NOMO-1 treated with DMSO at 0.1 percent for 48 hours (cell line): Measurements from ENCODE around the gene ACTG2.
A peak's percentile ranks its signal among the peaks of the same experiment; 100 is the strongest.

ENCODE experiments used
- DNase-seq: peaks from one replicate; lab custom pipeline; 2025; ENCODE audit not compliant: unreplicated experiment; lab: John Stamatoyannopoulos, UW

ACTG2 gene

DNA sequence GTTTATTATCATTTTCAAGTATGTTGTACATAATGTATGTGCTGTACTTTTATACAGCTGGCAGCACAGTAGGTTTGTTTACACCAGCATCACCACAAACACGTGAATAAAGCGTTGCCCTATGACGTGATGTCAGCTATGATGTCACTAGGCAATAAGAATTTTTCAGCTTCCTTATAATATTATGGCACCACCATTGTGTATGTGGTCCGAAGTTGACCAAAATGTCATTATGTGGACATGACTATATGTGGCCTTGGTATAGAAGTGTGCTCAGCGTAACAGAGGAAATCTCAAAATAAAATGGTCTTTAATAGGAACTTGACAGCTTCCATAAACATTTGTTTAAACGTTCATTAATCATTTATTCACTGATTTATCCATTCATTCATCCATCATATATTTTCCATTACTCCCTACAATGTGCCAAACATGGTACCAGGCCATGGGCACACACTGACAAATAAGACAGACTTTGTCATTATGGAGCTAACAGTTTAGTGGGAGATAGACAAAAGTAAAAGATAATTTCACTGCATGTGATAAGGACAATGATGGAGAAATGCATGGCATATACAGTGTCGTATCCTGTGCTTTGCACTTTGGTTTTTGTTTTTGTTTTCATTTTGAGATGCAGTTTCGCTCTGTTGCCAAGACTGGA, 18.9 kb downstream of the ACTG2 start:
- no peak for DNase-seq

DNA sequence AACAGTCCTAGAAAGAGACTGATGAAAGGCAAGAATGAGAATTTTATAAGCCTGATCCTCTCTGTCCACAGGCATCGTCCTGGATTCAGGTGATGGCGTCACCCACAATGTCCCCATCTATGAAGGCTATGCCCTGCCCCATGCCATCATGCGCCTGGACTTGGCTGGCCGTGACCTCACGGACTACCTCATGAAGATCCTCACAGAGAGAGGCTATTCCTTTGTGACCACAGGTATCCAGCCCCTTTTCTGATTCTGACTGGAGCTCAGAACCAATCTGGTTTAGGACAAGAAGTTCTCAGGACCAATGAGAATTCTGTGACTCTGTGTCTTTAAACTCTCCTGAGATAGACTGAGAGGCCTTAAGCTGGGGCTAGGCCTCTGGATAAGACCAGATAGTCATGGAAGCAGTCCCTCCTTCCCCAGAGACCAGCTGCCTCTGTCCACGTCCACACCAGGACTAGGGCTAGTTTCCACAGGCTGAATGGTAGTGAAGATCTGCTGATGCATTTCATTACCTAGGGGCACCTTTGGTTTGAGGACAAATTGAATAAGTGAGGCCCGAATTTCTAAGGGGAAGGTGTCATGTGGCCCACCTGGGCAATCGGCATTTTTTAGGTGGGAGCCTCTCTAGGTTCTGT, 20.7 kb downstream of the ACTG2 start:
- no peak for DNase-seq

DNA sequence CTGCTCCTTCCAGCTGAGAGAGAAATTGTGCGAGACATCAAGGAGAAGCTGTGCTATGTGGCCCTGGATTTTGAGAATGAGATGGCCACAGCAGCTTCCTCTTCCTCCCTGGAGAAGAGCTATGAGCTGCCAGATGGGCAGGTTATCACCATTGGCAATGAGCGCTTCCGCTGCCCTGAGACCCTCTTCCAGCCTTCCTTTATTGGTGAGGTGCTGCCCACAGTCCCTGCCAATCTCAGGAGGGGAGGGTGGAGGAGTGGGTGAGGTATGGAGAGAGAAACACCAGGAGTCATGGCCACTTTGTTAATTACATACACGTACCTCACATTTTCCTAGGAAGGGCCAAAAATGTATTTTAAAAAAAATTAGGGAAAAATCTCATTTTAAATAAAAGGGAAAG, 21.9 kb downstream of the ACTG2 start:
- no peak for DNase-seq

DNA sequence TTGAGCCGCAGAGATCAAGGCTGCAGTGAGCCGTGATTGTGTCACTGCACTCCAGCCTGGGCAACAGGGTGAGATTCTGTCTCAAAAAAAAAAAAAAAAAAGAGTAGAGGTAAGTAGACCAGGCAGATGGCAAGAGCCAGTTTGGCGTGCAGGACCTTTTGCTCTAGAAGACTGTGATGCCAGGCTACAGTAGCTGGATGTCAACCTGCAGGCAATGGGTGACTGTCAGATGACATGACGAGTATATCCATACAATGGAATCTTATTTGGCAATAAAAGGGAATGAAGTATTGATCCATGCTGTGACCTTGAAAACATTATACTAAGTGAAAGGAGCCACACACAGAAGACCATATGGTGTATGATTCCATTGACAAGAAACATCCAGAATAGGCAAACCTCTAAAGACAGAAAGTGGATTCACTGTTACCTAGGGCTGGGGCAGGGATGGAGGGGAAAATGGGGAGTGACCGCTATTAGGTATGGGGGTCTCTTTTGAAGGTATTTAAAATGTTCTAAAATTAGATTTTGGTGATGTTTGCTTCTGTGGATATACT, 22.7 kb downstream of the ACTG2 start:
- DNase-seq: no peak

DNA sequence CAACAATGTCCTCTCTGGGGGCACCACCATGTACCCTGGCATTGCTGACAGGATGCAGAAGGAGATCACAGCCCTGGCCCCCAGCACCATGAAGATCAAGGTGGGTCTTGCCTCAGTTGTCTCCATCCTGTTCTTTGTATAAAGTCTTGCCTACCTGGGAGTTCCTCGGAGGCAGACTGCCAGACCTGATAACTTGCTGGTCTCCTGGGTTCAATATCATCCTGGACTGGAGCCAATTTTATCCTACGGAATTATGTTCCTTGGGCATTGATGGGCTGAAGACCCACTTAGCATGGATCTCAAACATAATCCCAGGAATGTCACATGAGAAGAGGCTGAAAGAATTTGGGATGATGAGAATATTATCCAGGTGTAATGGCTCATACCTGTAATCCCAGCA, 23.9 kb downstream of the ACTG2 start:
- no peak for DNase-seq

DNA sequence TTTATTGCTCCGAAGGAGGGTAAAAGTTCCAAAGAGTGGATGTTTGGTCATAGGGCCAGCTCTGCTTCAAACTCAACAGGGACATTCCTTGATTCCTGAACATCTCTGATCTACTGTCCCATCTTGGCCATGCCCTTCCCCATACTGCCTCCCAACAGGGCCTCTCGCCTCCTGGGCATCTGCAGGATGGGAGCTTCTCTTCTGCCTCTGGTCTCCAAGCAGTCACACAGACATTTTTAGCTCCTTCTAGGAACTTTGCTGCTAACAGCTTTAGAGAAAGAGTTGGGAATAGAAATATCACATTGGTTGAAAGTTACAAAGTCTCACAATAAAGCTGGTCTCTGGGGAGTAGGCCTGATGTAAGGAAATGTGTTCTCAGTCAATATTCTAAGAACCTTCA, 24.5 kb downstream of the ACTG2 start:
- no peak for DNase-seq

DNA sequence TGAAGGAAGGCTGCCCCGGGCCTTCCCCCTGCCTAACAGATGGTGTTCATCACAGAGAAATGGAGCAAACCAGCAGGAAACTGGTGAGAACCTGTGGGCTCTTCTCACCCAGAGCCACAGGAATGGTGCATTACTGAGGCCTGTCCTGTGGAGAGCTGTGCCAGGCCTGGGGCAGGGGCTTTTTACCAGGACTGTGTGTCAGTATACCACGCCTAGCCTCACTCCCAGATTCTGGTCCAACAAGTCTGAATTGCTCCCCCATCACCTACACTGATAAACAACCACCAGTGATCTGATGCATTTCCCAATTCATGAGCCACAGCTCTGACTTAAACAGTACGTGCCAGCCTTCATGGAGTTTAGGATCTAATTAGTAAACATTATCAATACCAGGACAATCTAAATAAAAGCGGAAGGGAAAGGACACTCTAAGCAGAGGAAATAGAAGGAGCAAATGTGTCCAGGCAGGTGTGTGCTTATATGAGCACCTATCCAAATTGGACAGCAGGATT, 24.9 kb downstream of the ACTG2 start:
- DNase-seq: no peak

DNA sequence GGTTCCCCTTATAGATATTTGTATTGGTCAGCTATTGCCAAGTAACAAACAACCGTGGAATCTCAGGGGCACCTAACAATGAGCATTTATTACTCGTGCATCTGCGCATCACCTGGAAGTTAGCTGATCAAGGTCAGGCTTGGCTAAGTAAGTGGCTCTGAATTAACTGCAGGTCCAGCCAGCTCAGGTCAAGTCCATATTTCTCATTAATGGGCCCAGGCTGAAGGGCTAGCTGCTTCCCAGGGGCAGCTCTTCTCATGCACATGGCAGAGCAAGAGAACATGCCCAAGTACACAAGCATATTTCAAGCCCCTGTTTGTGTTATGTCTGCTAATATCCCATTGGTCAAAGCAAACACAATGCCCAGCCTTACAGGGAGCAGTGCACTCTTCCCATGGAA, 26.0 kb downstream of the ACTG2 start:
- no peak for DNase-seq

DNA sequence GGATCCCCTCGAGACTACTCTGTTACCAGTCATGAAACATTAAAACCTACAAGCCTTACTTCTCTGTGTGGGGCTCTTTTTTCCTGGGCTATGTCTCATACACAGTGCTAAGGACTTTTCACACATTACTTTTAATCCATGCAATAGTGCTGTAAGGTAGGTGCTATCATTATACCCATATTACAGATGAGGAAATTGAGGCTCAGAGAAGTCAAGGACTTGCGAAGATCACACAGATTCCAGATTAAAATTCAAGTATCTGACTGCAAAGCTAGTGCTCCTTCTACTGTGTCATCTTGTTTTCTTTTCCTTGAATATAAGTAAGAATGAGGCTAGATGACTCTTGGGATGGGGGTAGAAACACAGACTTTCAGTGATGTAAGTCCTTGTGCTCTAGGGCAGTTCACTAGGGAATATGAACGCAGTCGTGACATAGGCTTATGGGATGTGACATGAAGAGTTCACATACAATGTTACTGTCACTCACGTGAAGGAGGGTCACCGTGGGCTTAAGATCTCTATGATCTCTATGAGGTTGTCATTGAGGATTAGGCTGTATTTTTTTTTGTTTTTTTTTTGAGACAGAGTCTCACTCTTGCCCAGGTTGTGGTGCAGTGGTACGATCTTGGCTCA, 26.9 kb downstream of the ACTG2 start:
- no peak for DNase-seq

DNA sequence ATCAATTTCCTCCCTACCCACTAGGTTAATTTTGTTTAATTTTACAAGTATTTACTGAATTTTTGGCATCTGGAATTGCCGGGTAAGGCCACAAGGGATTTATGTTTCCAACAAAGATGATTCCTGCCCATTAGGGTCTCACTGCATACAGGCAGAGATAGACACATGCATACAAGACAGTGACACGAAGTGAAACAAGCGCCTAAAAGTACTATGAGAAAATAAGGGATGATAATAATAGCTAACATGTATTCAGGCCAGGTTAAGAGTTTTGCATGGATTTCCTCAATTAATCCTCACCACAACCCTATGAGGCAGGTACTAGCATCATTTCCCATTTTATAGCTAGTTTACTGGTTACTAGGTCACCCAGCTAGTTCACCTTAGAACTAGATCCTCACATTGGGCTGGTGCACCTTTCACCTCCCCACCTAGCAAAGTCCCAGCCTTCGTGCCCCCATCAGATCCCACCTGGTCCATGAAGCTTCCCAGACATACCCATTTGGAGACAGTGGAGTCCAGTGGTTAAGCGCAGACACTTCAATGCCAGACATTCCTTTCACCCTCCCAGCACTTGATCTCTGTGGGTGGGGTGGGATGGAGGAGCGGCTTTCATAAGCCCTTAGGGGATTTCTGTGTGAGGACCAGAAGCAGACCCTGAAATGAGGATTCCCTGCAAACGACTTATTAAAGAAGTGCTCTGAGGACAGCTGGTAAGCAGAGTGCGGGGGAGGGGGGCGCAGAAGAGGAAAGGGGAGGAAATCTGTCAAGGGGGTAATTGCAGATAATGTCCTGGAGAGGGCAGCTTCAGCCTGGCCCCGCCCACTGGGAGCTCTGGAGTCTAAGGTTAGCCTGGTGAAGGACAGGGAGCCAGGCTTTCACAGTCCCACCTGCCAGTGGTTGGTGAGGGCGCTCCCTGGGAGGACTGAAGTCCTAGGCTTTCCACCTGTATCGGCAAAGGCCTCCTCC, 28.1 kb downstream of the ACTG2 start:
- peak; percentile 30 for DNase-seq

DNA sequence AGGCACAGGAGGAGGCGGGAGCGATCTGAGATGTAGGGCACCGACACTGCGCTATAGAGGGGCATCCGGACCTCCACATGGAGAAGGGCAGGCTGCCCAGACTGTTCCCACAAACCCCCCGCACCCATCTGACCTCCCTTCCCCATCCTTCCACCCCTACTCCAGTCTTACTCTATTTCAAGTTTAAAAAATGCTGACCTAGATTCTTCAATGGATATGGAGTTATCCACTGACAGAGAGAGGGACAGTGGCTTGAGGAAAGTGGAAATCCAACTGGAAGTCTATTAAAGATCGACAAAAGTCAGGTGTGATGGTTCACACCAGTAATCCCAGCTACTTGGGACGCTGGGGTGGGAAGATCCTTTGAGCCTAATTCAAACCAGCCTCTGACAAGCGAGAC, 28.8 kb downstream of the ACTG2 start:
- no peak for DNase-seq

DNA sequence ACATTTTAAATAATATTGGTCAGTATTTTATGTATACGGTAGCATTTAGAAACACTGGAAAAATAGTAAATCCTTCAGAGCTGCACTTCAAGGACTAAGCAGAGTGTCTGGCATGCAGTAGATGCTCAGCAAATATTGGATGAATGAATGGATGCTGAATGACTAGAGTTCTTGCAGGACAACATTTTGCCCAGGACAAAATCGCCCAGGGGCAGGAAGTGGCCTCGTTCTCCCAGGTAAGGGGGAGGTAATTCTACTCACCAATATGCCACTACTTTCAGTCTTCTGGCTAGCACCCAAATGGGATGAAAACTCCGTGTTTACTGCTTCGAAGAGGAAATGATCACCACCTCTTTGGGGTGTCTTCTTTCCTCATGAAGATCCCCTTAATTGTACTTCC, 29.9 kb downstream of the ACTG2 start:
- DNase-seq: no peak

DNA sequence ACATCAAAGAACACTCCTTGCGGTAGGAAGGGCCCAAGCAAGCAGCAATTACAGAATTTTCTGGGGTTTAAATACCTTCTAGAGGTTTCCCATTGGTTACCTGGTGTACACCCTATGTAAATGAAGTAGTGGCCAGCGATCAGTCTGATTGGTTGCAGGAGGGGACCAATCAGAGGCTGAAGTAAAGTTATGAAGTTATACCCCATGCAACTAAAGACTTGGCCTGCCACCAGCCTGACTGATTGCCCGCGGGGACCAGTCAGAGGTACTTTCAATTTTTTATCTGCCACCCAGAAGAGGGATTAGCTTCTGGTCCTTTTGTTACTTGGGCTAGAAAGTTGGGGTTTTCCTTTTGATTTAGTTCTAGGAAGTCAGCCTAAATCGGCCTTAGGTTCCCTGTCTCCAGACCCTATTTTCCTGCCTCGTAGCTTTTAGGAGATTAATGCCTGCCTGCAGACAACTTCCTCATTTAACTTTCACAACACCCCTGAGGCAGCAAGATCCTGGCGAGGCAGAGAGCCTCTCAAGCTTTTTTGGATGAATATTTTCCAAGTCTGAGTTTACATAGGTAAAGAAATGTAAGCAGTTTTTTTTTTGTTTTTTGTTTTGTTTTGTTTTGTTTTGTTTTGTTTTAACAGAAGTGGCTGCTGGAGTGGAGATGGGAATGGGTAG, 32.4 kb downstream of the ACTG2 start:
- peak; percentile 30 for DNase-seq

DNA sequence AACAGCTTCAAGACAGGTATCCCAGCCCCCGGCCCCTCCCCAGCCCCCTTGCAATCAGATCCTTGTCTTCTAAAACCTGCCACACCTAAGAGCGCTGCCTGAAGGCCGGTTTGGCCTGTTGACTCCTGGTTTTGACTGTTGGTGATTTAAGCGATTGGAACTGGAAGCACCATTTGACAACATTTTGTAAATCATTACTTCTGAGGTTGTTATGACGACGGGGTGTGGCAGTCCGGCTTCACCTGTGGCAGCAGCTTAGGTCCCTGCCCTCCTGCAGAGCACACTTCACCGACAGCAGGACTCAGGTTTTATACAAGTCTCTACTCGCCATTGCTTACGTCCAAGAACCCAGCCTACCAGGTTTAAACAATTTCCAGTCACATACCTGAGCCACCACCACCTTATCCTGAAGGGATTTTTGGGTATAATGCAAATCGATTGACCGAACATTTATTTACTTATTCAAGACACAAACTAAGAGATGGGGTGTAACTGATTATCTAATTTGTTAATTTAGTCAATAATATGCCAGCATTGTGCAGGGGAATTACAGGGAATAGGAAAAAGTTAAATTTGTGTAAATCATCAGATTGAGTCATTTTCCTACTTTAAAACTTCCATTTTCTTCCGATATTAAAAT, 33.2 kb downstream of the ACTG2 start:
- no peak for DNase-seq

DNA sequence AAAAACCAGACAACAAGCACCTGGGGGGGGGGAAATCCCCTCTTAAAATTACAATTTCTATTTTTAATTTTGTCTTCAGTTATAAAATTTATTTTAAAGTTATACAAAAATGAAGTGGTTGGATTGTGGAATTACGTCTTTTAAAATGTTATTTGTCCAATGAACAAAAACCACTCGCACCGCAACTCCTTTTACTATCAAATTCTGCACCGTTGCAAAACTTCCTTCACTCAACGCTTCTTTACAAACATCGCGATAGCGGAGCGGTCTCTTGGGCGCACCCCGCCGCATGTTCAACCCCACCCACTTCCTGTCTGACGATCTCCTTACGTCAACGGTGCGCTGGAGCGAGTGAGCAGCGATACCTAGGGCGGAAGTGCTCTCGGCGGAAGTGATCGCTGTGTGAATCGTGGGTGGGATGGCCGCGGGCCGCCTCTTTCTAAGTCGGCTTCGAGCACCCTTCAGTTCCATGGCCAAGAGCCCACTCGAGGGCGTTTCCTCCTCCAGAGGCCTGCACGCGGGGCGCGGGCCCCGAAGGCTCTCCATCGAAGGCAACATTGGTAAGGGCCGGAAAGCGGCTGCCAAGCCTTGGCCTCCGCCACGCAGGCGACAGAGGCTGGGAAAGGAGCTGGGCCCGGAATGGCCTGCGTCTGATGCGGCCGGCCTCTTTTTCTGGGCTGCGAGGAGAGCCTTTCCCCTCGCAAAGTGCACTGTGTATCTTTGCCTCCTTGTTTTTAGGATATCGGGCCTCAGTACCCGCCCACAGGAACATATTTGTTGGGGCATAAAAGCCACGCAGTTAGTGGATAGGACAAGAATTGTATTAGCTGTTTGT, 33.9 kb downstream of the ACTG2 start, which contains the start of gene DGUOK:
TSS of gene DGUOK (plus strand) at position 388 of the 835 bp plus-strand sequence. CDS start at position 419, 31 bp downstream.
- DNase-seq: peak; percentile 99

DNA sequence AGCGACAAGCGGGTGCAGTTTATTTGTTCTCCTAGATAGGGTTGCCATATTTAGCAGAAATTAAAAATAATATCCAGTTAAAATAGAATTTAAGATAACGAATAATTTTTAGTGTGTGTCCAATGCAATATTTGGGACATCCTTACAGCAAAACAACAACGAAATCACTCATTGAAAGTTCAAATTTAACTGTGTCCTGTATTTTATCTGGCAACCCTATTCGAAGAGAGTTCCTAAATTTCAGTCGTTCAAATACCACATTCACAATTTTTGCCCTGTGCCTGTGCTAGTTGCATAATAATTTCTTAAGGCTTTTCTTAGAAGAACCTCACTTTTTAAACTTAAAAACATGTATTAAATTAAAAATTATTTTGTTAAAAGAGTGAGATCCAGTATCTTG, 34.5 kb downstream of the ACTG2 start:
- DNase-seq: no peak

DNA sequence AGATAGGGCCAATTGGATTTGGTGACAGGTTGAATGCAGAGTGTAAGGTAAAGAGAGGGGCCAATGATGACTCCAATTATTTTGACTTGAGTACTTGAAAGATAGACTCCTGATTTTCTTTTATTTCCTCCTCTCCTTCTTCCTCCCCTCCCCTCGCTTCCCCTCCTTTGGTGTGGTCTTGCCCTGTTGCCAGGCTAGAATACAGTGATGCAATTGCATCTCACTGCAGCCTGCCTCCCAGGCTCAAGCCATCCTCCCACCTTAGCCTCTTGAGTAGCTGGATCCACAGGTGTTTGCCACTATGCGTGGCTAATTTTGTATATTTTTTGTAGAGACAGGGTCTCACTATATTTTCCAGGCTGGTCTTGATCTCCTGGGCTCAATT, 36.1 kb downstream of the ACTG2 start:
- DNase-seq: no peak

DNA sequence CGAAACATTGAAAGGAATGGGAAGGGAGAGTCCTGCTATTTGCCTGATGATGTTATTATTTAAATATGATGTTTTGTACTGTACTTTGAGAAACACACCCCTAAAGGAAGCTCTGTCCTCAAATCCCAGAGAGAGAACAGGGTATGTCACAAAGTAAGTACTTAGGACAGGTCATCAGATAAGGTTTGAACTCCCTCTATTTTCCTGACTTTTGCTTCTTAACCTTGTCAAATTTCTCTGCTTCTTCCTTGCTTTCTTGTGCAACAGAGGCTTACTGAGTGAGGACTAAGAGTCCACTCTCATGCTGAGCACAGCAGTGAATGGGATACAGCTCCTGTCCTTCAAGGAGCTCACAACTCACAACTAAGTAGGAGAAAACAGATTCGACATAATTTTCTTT, 37.6 kb downstream of the ACTG2 start:
- DNase-seq: no peak
